SK-N-SH treated with all-trans-retinoic acid at 6 μM for 48 hours (cell line): ENCODE data around the gene GLDN.

Source experiments
- ARNTL ChIP-seq: fragments of 450-650 bp; formaldehyde crosslinking; IDR thresholded peaks from 2 replicates; pipeline ENCODE4 v1.5.0; 2020; ENCODE audit warnings: low read depth, mild to moderate bottlenecking, moderate library complexity, borderline replicate concordance
- CREB5 ChIP-seq: fragments of 250-450 bp; sonication (Bioruptor Pico); IDR thresholded peaks from 2 replicates; pipeline ENCODE4 v1.5.1; 2020; ENCODE audit warnings: low read depth, mild to moderate bottlenecking, moderate library complexity
- CSRNP3 ChIP-seq: fragments of 250-450 bp; sonication (Bioruptor Pico); IDR thresholded peaks from 2 replicates; pipeline ENCODE4 v1.5.1; 2021; ENCODE audit warnings: mild to moderate bottlenecking, moderate library complexity
- ESRRG ChIP-seq: fragments of 250-450 bp; sonication (Bioruptor Pico); IDR thresholded peaks from 2 replicates; pipeline ENCODE4 v1.6.1; 2021; ENCODE audit warnings: mild to moderate bottlenecking
- GLIS3 ChIP-seq: fragments of 250-450 bp; sonication (Bioruptor Pico); IDR thresholded peaks from 2 replicates; pipeline ENCODE4 v1.5.0; 2020; ENCODE audit warnings: mild to moderate bottlenecking, moderate library complexity
- OSR1 ChIP-seq: fragments of 250-450 bp; sonication (Bioruptor Pico); IDR thresholded peaks from 2 replicates; pipeline ENCODE4 v1.8.0; 2022; ENCODE audit warnings: moderate library complexity, mild to moderate bottlenecking, inconsistent platforms
- PATZ1 ChIP-seq: fragments of 250-450 bp; sonication (Bioruptor Pico); IDR thresholded peaks from 2 replicates; pipeline ENCODE4 v1.8.0; 2020; ENCODE audit warnings: mild to moderate bottlenecking, moderate library complexity, borderline replicate concordance
- TCF4 ChIP-seq: fragments of 250-450 bp; sonication (Bioruptor Pico); IDR thresholded peaks from 2 replicates; pipeline ENCODE4 v1.8.0; 2021; ENCODE audit warnings: mild to moderate bottlenecking, moderate library complexity, borderline replicate concordance
- TOX ChIP-seq: fragments of 250-450 bp; sonication (Bioruptor Pico); IDR thresholded peaks from 2 replicates; pipeline ENCODE4 v1.8.0; 2021; ENCODE audit warnings: mild to moderate bottlenecking, moderate library complexity, borderline replicate concordance
- ZFP3 ChIP-seq: fragments of 250-450 bp; sonication (Bioruptor Pico); IDR thresholded peaks from 2 replicates; pipeline ENCODE4 v1.5.0; 2020; ENCODE audit warnings: mild to moderate bottlenecking, moderate library complexity
- ZNF565 ChIP-seq: fragments of 450-650 bp; formaldehyde crosslinking; conservative IDR thresholded peaks from 2 replicates; pipeline ENCODE4 v1.5.0; 2020; ENCODE audit warnings: low read depth, mild to moderate bottlenecking, moderate library complexity
- ZNF8 ChIP-seq: fragments of 450-650 bp; formaldehyde crosslinking; IDR thresholded peaks from 2 replicates; pipeline ENCODE4 v1.5.0; 2020; ENCODE audit warnings: mild to moderate bottlenecking, moderate library complexity

- TF ChIP-seq TOX (CRISPR knock-in tag) (no peak), TCF4 (CRISPR knock-in tag) (no peak), CREB5 (CRISPR knock-in tag) (no peak), GLIS3 (CRISPR knock-in tag) (no peak), ZFP3 (no peak), PATZ1 (CRISPR knock-in tag) (no peak), OSR1 (CRISPR knock-in tag) (no peak), ARNTL (CRISPR knock-in tag) (no peak), ESRRG (CRISPR knock-in tag) (no peak), CSRNP3 (no peak), ZNF565 (CRISPR knock-in tag) (no peak), ZNF8 (CRISPR knock-in tag) (no peak)
These were observed 42.8 kb upstream of the GLDN start for GRCh38 chr15:51298620-51299019.
